Epithelial cell of proximal tubule (primary cell): Measurements from ENCODE around the gene RPL36. TPM values are rescaled to one million over a fixed set of nuclear protein-coding genes. Genes with fewer than 3 reads are reported as not detected.

Experiments used
- DNase-seq: peaks from one replicate; pipeline ENCODE4 v3.0.0-alpha.2; 2011; ENCODE audit warnings: low read depth
- H3K4me3 ChIP-seq: 2 replicates; pipeline ENCODE4 v1.5.1; 2011; ENCODE audit warnings: low read depth, mild to moderate bottlenecking, low read length
- CTCF ChIP-seq: conservative IDR thresholded peaks from 2 replicates; pipeline ENCODE4 v1.5.1; 2012; ENCODE audit warnings: low read depth, mild to moderate bottlenecking, low read length
- total RNA-seq: library from RNA; depleted of rRNA; stranded (reverse); fragments of >200 nt; gene quantifications from 2 replicates; pipeline ENCODE4 v1.2.3, GENCODE V29; 2015

Gene RPL36
- total RNA-seq, 1 donor from 2014 or later, result 808 TPM

DNA sequence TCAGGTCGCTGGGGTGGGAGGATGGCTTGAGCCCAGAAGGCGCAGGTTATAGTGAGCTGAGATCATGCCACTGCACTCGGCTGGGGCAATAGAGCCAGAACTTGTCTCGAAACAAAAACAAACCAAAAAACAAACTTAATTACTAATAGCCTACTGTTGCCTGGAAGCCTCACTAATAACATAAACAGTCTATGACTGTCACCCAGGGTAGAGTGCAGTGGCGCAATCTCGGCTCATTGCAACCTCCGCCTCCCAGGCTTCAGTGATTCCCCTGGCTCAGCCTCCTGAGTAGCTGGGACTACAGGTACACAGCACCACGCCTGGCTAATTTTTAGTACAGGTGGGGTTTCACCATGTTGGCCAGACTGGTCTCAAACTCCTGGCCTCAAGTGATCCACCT is 48.3 kb downstream of the RPL36 start:
- DNase-seq, result no peak
- no peak for TF ChIP-seq CTCF
- H3K4me3 ChIP-seq, result no peak overlapping the region

Other genes with a start within 250 kb of the RPL36 start
- gene ZNRF4, start 234.9 kb upstream of the RPL36 start, total RNA-seq, result not detected in 2 replicates
- gene TINCR, start 122.3 kb upstream of the RPL36 start, total RNA-seq, result 0.36 TPM in 1 of 2 replicates, not detected in the other
- gene SAFB2, start 67.5 kb upstream of the RPL36 start, total RNA-seq, result 17.6 and 20.5 TPM in 2 replicates
- 58.6 and 65.6 TPM in 2 replicates for gene SAFB, start 67.2 kb upstream of the RPL36 start, total RNA-seq
- 61.2 and 67.6 TPM in 2 replicates for gene MICOS13, start 9.8 kb upstream of the RPL36 start, total RNA-seq
- 4.3 and 13.5 TPM in 2 replicates for gene HSD11B1L, start 9.3 kb upstream of the RPL36 start, total RNA-seq
- gene LONP1, start 29.9 kb downstream of the RPL36 start, total RNA-seq, result 115 and 134 TPM in 2 replicates
- 0.65 TPM in 1 of 2 replicates, not detected in the other for gene CATSPERD, start 30.3 kb downstream of the RPL36 start, total RNA-seq
- gene PRR22, start 94.5 kb downstream of the RPL36 start, total RNA-seq, result 1.5 TPM in 1 of 2 replicates, not detected in the other
- 35.1 and 56.8 TPM in 2 replicates for gene DUS3L, start 100.9 kb downstream of the RPL36 start, total RNA-seq
- gene NRTN, start 114.8 kb downstream of the RPL36 start, total RNA-seq, result 0.69 and 0.94 TPM in 2 replicates
- not detected in 2 replicates for gene FUT6, start 149.4 kb downstream of the RPL36 start, total RNA-seq
- gene FUT3, start 161.2 kb downstream of the RPL36 start, total RNA-seq, result 1.4 and 5.4 TPM in 2 replicates
- not detected in 2 replicates for gene FUT5, start 180.2 kb downstream of the RPL36 start, total RNA-seq
- gene NDUFA11, start 213.5 kb downstream of the RPL36 start, total RNA-seq, result 246 and 384 TPM in 2 replicates
- 0.87 and 2.2 TPM in 2 replicates for gene VMAC, start 214.6 kb downstream of the RPL36 start, total RNA-seq
- gene CAPS, start 224.0 kb downstream of the RPL36 start, total RNA-seq, result 4.2 and 10.5 TPM in 2 replicates